Epidermal melanocyte (primary cell): ENCODE data around the gene IZUMO1.

Experiments used
- DNase-seq: peaks from one replicate; pipeline ENCODE4 v3.0.0; 2011; ENCODE audit warnings: low spot score; ENCODE audit not compliant: insufficient read length

The IZUMO1 gene

GRCh38 chr19:48757089-48757675, 10.5 kb upstream of the IZUMO1 start:
- no peak for DNase-seq

DNA sequence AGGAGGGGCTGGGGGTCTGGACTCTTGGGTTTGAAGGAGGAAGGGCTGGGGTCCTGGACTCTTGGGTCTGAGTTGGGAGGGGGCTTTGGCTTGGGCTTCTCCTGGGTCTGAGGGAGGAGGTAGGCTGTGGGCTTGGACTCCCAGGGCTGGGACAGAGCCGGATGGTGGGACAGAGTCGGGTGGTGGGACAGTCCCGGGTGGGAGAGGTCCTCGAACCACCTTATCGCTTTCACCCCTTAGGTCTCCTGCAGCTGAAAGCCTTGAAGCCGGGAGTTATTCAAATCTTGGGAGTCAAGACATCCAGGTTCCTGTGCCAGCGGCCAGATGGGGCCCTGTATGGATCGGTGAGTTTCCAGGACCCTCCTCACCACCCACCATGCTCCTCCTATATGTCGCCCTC, 10.0 kb upstream of the IZUMO1 start:
- no peak for DNase-seq

GRCh38 chr19:48756212-48756611, 9.5 kb upstream of the IZUMO1 start:
- no peak for DNase-seq

DNA sequence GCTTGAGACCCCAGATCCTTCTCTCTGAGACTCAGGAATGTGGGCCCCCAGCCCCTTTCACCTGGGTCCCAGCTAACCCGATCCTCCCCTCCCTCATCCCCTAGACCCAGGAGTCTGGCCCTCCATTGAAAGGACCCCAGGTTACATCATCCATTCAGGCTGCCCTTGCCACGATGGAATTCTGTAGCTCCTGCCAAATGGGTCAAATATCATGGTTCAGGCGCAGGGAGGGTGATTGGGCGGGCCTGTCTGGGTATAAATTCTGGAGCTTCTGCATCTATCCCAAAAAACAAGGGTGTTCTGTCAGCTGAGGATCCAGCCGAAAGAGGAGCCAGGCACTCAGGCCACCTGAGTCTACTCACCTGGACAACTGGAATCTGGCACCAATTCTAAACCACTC, 9.1 kb upstream of the IZUMO1 start:
- no peak for DNase-seq

DNA sequence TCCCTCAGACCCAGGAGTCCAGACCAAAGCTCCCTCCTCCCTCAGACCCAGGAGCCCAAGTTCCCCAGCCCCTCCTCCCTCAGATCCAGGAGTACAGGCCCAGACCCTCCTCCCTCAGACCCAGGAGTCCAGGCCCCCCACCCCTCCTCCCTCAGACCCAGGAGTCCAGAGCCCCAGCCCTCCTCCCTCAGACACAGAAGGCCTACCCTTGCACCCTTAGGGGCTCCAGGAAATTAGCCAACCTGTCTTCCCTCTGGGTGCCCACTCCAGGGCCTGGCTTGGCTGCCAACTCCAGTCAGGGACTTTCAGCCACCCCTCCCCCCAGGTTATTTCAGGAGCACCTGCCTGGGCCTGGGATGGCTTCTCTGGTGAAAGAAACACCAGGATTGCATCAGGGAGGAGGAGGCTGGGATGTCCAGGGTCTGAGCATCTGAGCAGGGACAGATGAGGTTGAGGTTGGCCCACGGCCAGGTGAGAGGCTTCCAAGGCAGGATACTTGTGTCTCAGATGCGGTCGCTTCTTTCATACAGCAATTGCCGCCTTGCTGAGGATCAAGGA, 8.5 kb upstream of the IZUMO1 start, which contains the start of gene FGF21:
FGF21 (plus strand) TSS at position 441 of the 558 bp plus-strand sequence. CDS start 713 bp downstream, outside the sequence.
- no peak for DNase-seq

GRCh38 chr19:48752496-48753365, 6.0 kb upstream of the IZUMO1 start, which contains the start of gene FUT1:
Gene FUT1, minus strand, starts transcription at chr19:48752641. Its CDS starts 1,360 bp downstream, at chr19:48751281.
- peak; percentile 53 for DNase-seq

GRCh38 chr19:48751845-48752495, 5.3 kb upstream of the IZUMO1 start:
- DNase-seq = no peak

- DNase-seq = no peak
Measured at GRCh38 chr19:48750771-48751504, 4.2 kb upstream of the IZUMO1 start.

GRCh38 chr19:48750351-48750750, 3.6 kb upstream of the IZUMO1 start:
- no peak for DNase-seq

DNA sequence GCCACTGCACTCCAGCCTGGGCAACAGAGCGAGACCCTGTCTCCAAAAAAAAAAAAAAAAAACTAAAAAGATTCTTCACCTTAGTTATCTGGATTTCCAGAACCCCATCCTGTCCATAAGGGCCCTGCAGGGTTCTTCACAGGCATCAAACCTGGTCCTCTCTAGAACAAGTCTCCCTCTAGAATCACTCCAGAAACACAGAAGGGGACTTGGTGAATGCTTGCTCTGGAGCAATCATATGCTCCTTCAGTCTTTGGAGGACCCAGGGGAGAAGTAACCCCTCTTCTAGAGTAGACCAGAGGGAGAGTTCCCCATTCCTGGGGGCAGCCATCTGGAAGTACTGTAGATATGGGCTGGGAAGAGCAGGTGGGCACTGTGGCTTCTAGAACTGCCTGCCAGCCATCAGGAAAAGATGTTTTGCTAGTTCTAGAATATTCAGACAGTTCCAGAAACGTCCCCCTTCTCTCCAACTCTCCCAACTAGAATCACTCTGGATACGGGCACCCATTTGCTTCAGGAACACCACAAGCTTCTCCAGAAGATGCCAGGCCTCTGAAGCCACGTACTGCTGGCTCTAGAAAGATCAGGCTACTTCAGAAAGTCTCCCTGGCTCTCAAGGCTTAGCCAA, 3.0 kb upstream of the IZUMO1 start:
- DNase-seq = no peak

DNA sequence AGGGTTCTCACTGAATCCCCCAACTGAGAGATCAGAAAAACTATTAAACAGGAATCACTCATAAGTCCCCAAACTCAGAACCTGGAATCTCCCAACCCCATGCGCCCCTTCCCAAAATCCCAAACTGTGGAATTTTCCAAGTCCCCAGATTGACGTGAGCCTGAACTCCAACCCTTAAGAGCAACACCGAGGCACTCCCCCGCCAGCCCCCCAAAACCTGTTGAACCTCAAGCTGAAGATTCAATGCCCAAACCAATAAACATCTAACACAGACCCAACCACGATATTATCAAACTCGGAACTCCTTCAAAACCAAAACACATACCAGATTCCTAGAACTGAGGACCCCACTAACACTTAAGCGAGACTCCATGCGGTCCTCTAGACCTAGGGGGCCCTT, 599 bp downstream of the IZUMO1 start:
- no peak for DNase-seq

DNA sequence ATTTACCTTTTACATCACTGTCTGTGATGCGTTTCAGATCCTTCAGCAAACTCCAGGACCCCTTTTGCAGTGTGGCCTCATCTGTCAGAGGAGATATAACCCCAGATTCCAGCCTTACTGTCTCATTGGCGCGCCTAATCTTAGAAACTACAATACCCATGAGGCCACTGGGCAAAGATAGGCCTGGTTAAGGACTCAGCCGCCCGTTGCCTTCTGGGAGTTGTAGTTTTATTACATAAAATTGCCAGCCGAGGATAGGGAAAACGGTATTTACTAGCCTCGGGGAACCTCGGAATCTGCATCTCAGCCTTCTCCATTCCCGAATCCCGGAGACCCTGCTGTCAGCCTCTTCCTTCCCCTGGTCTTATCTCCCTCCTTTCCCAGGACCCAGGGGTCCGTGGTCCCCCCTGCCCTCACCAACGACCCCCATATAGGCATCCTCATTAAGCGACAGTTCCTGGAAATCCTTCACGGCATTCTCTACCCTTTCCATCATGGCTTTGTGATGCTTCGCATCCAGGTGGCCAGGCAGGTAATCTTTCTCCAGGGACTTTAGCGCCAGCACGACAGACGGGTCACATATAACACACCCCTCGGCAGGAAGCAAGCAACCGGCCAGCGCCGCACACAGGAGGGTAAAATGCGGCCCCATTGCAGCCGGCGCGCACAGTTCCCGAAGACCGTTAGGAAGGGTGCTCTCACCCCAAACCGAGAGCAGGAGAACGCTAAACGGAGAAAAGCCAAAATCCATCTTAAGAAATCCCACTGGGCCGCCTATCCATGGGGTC, 1.3 kb downstream of the IZUMO1 start:
- DNase-seq = peak; percentile 68

DNA sequence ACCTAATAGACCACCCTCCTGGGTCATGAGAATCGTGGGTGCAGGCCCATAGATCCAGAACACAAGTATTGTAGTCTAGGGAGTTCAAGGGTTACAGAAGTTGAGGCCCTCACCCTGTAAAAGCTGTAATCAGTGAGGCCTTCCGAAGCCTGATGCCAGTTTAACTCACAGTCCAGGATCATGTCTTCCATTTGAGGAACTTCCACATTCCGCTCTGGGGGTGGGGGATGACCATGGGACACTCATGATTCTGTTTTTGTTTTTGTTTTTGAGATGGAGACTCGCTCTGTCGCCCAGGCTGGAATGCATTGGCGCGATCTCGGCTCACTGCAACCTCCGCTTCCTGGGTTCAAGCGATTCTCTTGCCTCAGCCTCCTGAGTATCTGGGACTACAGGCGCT, 4.6 kb downstream of the IZUMO1 start:
- no peak for DNase-seq

DNA sequence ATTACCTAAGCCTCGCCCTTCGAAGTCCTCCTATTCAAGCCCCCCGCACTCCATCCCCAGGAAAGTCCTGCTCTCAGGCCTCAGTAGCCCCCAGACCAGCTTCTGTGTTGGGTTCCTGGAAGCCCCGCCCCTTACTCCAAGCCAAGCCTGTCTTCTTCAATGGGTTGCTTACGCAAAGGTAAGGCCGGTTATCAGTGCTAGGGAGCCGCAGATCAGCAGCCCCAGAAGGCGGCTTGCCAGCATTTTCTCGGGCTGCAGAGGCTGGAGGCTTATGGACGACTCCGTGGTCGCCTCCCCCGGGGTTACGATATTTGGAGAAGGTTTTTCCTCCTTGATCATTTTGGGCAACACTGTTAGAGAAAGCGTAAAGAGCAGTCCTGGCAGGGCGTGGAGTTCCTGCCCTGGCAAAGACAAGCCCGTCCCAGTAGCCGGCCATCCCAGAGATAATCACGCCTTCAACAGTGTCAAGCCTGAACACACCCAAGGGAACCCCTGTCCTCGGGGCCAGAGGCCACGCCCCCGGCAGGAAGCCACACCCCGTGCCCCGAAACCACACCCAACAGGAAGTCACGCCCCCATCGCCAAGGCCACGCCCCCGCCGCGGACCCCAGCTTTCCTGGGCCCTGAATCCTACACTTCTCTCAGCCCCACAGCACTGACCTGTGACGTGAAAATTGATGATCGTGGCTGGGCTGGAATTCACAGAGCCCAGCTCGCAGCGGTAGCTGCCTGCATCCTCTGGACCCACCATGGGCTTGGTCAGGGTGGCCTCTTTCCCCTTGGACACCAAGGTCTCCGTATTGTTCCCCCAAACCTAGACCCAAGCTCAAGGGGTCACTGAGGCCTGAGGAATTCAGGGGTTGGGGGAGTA, 5.3 kb downstream of the IZUMO1 start:
- no peak for DNase-seq

DNA sequence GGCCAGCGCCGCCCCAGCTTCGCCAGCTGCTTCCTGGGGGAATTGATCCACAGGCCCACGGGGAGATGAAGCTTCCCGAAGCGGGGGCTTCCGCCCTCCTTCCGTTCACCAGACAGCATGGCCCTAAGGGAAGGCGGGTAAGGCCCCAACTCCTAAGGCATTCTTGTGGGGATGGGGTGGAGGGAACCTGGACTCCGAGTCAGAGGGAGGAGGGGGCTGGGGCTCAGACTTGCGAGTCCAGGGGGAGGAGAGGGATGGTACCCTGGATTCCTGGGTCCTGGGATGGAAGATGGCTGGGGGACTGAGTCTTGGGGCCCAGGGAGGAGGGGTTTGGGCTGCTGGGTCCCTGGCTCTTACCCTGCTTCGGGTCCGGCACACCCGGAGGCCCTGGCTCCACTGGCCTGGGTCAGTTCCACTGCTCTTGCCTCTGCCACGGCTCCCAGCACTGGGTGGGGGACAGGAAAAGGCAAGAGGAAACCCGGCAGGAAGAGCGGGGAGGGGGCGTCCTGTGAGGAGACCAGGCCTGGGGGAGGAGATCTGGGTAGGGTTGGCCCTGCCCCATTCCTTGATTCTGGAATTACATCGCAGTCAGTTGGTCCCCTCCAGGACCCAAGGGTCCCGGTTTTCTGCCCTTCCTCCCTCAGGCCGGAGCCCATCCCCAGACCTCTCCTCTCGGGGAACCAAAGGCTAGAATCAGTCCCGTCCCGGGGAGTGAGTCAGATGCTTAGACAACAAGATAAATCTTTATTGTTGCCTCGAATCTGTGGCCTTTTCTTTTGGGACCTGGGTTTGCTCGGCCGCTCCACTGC, 6.3 kb downstream of the IZUMO1 start, which contains the start of gene RASIP1:
RASIP1 (minus strand) TSS at position 447 of the 809 bp plus-strand sequence; CDS start at position 119, 328 bp downstream.
- peak; percentile 5 for DNase-seq

DNA sequence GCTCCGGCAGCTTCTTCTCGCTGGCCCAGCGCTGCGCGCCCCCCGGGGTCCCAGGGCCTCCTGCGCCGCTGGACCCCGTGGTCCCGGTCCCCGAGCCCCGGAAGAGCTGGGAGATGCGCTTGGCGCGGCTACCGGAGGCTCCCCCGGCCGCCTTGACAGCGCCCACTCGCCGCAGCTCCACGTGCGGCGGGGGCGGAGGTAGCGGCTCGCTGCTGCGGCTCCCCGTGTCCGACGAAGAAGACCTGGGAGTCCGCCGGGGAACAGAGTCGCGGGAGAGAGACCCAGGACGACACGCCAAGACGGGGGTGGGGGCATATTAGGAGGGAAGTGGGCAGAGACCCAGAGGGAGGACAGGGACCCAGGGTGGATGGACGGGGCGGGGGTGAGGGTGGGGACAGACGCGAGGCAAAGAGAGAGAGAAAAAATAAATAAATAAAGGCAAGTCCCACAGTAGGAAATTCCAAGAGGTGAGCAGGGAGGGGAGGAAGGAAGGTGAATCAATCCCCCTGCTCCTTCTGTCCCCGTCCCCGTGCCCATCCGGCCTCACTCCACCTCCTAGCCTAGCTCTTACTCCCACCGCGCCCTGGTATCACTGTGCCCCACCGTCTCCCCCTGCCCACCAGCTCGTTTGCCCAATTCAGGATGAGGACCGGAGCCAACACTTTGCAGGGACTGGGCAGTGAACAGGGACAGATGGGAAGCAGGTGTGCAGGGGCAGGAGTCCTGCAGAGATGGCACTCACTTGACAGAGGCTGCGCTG, 7.1 kb downstream of the IZUMO1 start:
- DNase-seq = peak; percentile 7
